Measurements from ENCODE around the gene KIF3C. TPM values are rescaled to one million over a fixed set of nuclear protein-coding genes. Genes with fewer than 3 reads are reported as not detected.
"Not testable (repeated sequence)": the region's sequence is repeated elsewhere in the genome, so short reads cannot be mapped to it uniquely, and the experiment has no call there.

KIF3C gene
- total RNA-seq, 2 donors from 2014 or later: 4.0 to 4.2 TPM

GRCh38 chr2:25938345-25938744 lies 44.0 kb downstream of the KIF3C start:
- Mint-ChIP-seq H3K36me3 (ENCODE audit: insufficient read depth in 2 of 2) (no peaks in the 10 kb centered on the region), H3K27me3 (ENCODE audit: low read depth) (no peaks in the 10 kb centered on the region), H3K4me3 (no peak overlapping the region), H3K4me1 (ENCODE audit: low read depth) (peaks cover 7% of the 10 kb centered on the region), H3K27ac (no peak overlapping the region), H3K9me3 (no peaks in the 10 kb centered on the region)
- DNase-seq (no peak), ATAC-seq (replicated peaks in 1 of 2) (no peak)

- DNase-seq (no peak), ATAC-seq (replicated peaks in 1 of 2) (no peak)
- Mint-ChIP-seq H3K27me3 (ENCODE audit: low read depth) (no peaks in the 10 kb centered on the region), H3K36me3 (ENCODE audit: insufficient read depth in 2 of 2) (no peaks in the 10 kb centered on the region), H3K27ac (no peak overlapping the region), H3K4me1 (ENCODE audit: low read depth) (peaks cover 12% of the 10 kb centered on the region), H3K4me3 (no peak overlapping the region), H3K9me3 (no peaks in the 10 kb centered on the region)
Observed at GRCh38 chr2:25936889-25937545, 45.3 kb downstream of the KIF3C start.

GRCh38 chr2:25933622-25934021 lies 48.7 kb downstream of the KIF3C start:
- DNase-seq: no peak

GRCh38 chr2:25929789-25930473 lies 52.4 kb downstream of the KIF3C start:
- no peak overlapping the region for H3K27ac Mint-ChIP-seq
- no peak for DNase-seq
- no peak for ATAC-seq (replicated peaks in 1 of 2)
- H3K4me3 Mint-ChIP-seq: no peak overlapping the region
- no peaks in the 10 kb centered on the region for H3K9me3 Mint-ChIP-seq
- H3K36me3 Mint-ChIP-seq (ENCODE audit: insufficient read depth in 2 of 2): no peaks in the 10 kb centered on the region
- H3K27me3 Mint-ChIP-seq (ENCODE audit: low read depth): no peaks in the 10 kb centered on the region
- H3K4me1 Mint-ChIP-seq (ENCODE audit: low read depth): peaks cover 14% of the 10 kb centered on the region

More at GRCh38 chr2:25933622-25934021, 48.7 kb downstream of the KIF3C start:
- H3K4me3 Mint-ChIP-seq: no peak overlapping the region
- peak in 1 of 2 donors; percentile 61 for ATAC-seq (replicated peaks in 1 of 2)
- no peaks in the 10 kb centered on the region for H3K9me3 Mint-ChIP-seq
- peaks cover 5% of the 10 kb centered on the region for H3K4me1 Mint-ChIP-seq (ENCODE audit: low read depth)
- no peaks in the 10 kb centered on the region for H3K36me3 Mint-ChIP-seq (ENCODE audit: insufficient read depth in 2 of 2)
- no peaks in the 10 kb centered on the region for H3K27me3 Mint-ChIP-seq (ENCODE audit: low read depth)
- no peak overlapping the region for H3K27ac Mint-ChIP-seq

- no peak for DNase-seq
- Mint-ChIP-seq H3K4me1 (ENCODE audit: low read depth) (peaks cover 14% of the 10 kb centered on the region), H3K27me3 (ENCODE audit: low read depth) (no peaks in the 10 kb centered on the region), H3K36me3 (ENCODE audit: insufficient read depth in 2 of 2) (no peaks in the 10 kb centered on the region), H3K9me3 (no peaks in the 10 kb centered on the region), H3K27ac (no peak overlapping the region), H3K4me3 (no peak overlapping the region)
- no peak for ATAC-seq (replicated peaks in 1 of 2)
Observed at GRCh38 chr2:25928668-25929067, 53.6 kb downstream of the KIF3C start.

GRCh38 chr2:25926984-25927756 lies 55.1 kb downstream of the KIF3C start:
- Mint-ChIP-seq H3K36me3 (ENCODE audit: insufficient read depth in 2 of 2) (no peaks in the 10 kb centered on the region), H3K4me3 (peak overlapping the region in 1 of 2 donors; percentile 38), H3K27me3 (ENCODE audit: low read depth) (no peaks in the 10 kb centered on the region), H3K9me3 (no peaks in the 10 kb centered on the region), H3K27ac (peak overlapping the region; percentile 61), H3K4me1 (ENCODE audit: low read depth) (peaks cover 8% of the 10 kb centered on the region)
- peak in 1 of 2 donors; percentile 9 for DNase-seq
- ATAC-seq (replicated peaks in 1 of 2): peak; percentile 36 to 76

- no peaks in the 10 kb centered on the region for H3K27me3 Mint-ChIP-seq (ENCODE audit: low read depth)
- H3K36me3 Mint-ChIP-seq (ENCODE audit: insufficient read depth in 2 of 2): no peaks in the 10 kb centered on the region
- no peak for ATAC-seq (replicated peaks in 1 of 2)
- DNase-seq: no peak
- H3K4me1 Mint-ChIP-seq (ENCODE audit: low read depth): peaks cover 6% of the 10 kb centered on the region
- H3K4me3 Mint-ChIP-seq: no peak overlapping the region
- no peaks in the 10 kb centered on the region for H3K9me3 Mint-ChIP-seq
- H3K27ac Mint-ChIP-seq: no peak overlapping the region
Observed at GRCh38 chr2:25922501-25922900, 59.8 kb downstream of the KIF3C start.

- no peak overlapping the region for H3K27ac Mint-ChIP-seq
- DNase-seq: no peak
- no peaks in the 10 kb centered on the region for H3K36me3 Mint-ChIP-seq (ENCODE audit: insufficient read depth in 2 of 2)
- no peaks in the 10 kb centered on the region for H3K9me3 Mint-ChIP-seq
- no peak for ATAC-seq (replicated peaks in 1 of 2)
- H3K27me3 Mint-ChIP-seq (ENCODE audit: low read depth): no peaks in the 10 kb centered on the region
- H3K4me1 Mint-ChIP-seq (ENCODE audit: low read depth): peaks cover 9% of the 10 kb centered on the region
- H3K4me3 Mint-ChIP-seq: no peak overlapping the region
Observed at GRCh38 chr2:25920786-25921415, 61.4 kb downstream of the KIF3C start.

- Mint-ChIP-seq H3K4me3 (no peak overlapping the region), H3K27ac (no peak overlapping the region), H3K4me1 (ENCODE audit: low read depth) (peaks cover 9% of the 10 kb centered on the region), H3K27me3 (ENCODE audit: low read depth) (no peaks in the 10 kb centered on the region), H3K9me3 (no peaks in the 10 kb centered on the region), H3K36me3 (ENCODE audit: insufficient read depth in 2 of 2) (no peaks in the 10 kb centered on the region)
- DNase-seq (no peak), ATAC-seq (replicated peaks in 1 of 2) (no peak)
Observed at GRCh38 chr2:25920336-25920735, 62.0 kb downstream of the KIF3C start.

- Mint-ChIP-seq H3K4me1 (ENCODE audit: low read depth) (peaks cover 9% of the 10 kb centered on the region), H3K27ac (no peak overlapping the region), H3K4me3 (no peak overlapping the region)
Observed at GRCh38 chr2:25917832-25918231, 64.5 kb downstream of the KIF3C start.

GRCh38 chr2:25917411-25917810 lies 64.9 kb downstream of the KIF3C start:
- H3K4me3 Mint-ChIP-seq; ATAC-seq (replicated peaks in 1 of 2); H3K9me3 Mint-ChIP-seq; H3K27ac Mint-ChIP-seq; DNase-seq; H3K27me3 Mint-ChIP-seq (ENCODE audit: low read depth); H3K36me3 Mint-ChIP-seq (ENCODE audit: insufficient read depth in 2 of 2); H3K4me1 Mint-ChIP-seq (ENCODE audit: low read depth): not testable (repeated sequence)

More at GRCh38 chr2:25917832-25918231, 64.5 kb downstream of the KIF3C start:
- H3K36me3 Mint-ChIP-seq (ENCODE audit: insufficient read depth in 2 of 2): no peaks in the 10 kb centered on the region
- no peak for ATAC-seq (replicated peaks in 1 of 2)
- H3K9me3 Mint-ChIP-seq: no peaks in the 10 kb centered on the region
- DNase-seq: no peak
- H3K27me3 Mint-ChIP-seq (ENCODE audit: low read depth): no peaks in the 10 kb centered on the region

- not testable (repeated sequence) for H3K27ac Mint-ChIP-seq; H3K27me3 Mint-ChIP-seq (ENCODE audit: low read depth); H3K36me3 Mint-ChIP-seq (ENCODE audit: insufficient read depth in 2 of 2); H3K4me1 Mint-ChIP-seq (ENCODE audit: low read depth); H3K9me3 Mint-ChIP-seq; ATAC-seq (replicated peaks in 1 of 2)
- H3K4me3 Mint-ChIP-seq: peak overlapping the region; percentile 82 to 86
- DNase-seq: peak; percentile 25 to 41
Observed at GRCh38 chr2:25915944-25916772, 66.1 kb downstream of the KIF3C start.
